ENCODE measurements around the gene TOX2.

The TOX2 gene

DNA sequence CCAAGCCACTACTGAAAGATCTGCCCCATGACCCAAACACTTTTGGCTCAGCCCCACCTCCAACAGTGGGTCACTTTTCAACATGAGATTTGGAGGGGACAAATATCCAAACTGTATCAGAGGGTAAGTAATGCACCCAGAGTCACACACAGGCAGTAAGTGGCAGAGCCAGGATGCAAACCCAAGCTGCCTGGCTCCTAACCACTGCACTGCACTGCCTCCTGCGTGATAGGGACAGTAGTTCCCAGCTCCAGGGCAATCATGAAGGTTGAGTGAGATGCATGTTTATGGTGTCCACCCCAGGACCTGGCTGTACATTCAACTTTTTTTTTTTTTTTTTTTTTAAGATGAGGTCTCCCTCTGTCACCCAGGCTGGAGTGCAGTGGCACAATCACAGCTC, 88.2 kb downstream of the TOX2 start:
- no peak for FAIRE-seq

DNA sequence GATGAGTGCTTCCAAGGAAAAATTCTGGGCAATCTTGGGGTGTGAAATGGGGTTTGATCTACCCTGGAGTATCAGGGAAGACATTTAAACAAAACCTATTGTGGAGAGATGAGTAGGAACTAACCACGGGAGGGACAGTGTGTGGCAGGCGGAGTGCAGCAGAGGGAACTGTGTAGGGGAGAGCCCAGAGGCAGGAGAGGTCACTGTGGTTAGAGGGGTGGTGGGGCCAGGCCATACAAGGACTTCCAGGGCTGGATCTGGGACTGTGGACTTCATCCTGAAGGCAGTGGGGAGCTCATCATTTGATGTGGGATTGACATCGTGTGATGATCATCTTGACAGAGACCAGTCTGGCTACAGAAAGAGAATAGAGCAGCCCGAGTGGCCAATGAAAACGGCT, 89.0 kb downstream of the TOX2 start:
- no peak for FAIRE-seq

DNA sequence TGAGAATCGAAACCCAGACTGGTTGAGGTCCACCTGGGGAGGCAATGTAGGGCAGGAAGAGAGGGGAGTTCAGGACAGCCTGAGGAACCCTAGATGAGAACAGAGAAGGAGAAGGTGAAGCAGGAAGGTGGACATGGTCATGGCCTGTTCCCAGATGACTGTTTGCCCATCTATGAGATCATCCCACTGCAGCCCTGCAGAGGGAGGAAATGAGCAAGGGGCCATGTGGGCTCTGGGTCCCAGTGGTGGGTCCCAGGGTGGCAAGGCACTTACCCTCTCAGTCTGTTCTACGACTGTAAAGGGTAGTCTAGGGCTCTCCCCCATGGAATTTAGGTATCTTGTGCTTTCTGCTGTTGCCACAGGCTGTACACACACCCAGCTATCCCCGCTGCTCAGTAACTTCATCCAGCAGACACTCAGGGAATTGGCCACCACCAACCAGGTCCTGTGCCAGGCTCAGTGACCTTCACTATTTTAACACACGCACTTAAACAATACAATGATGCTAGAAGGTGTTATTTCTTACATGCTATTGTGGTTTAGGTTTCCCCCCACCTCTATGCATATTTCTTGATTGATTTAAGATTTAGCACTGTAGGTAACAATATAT, 89.8 kb downstream of the TOX2 start:
- no peak for FAIRE-seq

DNA sequence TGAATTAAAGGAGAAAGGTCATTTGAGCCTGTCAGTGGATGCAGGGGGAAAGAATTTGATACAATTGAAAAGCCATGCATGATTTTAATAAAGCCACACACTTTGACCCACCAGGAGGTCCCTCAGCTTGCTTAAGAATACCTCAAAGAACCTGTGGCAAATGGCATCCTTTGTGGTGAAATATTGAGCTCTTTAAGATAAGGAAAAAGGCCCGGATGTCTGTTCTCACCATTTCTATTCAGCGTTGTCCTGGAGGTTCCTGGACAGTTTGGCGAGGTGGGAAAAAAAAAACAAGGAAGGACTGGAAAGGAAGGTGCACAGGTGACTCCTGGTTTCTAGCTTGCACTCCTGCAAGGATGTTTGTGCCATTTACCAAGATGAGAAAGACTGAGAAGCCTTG, 91.0 kb downstream of the TOX2 start:
- no peak for FAIRE-seq

DNA sequence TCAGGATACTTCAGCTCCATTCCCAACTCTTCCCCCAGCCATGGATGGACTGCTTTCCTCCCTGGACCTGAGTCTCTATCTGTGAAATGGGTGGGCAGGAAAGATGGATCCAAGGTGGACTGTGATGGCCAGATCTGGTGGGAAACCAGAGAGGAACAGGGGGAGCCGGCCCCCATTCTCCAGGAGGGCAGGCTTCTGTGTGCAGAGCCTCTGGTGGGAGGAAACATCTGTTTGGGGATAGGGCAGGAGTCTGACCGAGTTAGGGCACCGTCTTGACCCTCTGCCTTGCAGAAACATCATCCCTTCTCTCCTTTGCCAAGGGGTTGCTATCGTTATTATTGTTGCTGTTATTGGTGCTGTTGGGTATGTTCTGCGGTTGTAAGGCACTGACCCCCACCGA, 91.5 kb downstream of the TOX2 start:
- no peak for FAIRE-seq

DNA sequence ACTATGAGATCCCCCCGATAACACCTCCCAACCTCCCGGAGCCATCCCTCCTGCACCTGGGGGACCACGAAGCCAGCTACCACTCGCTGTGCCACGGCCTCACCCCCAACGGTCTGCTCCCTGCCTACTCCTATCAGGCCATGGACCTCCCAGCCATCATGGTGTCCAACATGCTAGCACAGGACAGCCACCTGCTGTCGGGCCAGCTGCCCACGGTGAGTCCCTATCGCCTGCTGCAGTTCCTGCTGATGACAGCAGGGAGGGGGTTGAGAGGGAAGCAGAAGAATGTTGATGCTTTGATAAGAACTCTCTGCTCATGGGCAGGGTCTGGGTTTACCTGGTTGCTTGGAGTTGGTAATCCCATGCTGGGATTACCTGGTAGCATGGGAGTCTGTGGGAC, 91.9 kb downstream of the TOX2 start:
- FAIRE-seq = no peak

DNA sequence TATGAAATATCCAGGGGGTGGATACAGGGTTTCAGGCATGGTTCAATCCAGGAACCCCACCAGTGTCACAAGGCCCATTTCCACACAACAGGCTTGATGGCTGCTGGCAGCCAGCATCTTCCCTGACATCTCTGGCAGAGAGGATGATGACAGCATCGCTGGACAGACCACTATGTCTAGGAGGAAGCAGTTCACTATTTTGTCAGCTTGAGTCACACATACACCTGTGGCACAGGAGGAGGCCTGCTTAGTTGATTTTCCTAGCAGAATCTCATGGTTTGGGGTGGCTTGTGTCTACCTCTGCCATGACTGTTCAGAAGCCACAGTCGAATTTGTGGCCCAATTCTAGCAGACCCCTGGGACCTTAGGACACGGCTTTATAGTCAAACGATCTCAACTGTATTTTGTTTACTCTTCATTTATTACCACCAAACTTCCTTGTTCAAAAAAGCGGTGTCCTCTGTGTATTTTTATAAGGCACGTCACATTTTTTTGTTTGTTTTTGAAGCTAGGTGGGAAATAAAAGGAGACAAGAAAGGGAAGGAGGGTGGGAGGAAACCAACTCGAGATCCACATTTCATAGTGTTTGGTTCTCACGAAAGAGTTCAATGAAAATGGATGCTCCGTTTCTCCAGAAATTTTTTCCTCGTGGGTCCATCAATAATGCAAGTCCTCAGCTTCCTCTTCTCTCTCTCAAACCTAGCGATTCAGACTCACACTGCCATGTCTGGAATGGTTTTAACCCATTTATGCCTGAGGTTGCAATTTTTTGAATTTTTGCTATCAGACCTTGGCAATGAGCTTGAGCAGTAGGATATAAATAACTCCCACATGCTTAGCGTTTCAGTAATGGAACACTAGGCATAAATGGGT, 94.4 kb downstream of the TOX2 start:
- FAIRE-seq = no peak

DNA sequence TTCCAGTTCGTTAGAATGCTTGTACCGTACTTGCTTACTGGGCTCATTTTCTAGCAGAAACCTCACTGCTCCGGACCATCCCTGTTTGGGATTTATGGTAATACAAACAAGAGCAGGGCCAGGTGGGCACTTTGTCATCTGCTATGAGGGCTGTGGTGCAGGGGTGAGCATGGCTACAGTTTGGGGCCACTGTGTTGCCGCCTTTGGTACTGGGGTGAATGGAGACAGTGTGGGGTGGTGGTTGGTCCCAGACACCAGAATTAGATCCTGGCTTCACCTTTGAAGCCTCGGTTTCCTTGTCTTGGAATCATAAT, 95.0 kb downstream of the TOX2 start:
- FAIRE-seq = no peak

DNA sequence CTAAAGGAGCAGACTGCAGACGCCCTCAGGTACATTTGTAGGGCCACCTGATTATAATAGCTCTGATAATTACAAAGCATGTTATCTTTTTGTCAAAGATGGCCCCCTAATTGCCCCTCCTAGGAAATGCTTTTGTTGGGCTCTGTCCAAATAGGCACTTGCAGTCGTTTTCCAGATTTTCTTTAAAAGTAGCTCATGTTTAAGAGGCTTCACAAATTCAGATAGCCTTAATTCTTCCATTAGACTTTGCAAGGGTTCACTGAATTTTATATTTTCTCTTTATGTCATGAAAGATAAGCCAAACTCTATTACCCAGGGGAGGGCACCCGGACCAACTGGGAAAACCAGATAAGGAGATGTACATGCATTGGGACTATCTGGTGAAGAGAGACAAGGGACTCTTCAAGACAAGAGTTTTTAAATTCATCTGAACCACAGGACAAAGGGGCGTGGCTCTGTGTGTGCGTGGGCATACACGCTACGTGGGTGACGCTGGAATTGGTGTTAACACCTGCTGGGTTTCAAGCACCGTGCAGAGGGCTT, 95.6 kb downstream of the TOX2 start:
- no peak for FAIRE-seq

DNA sequence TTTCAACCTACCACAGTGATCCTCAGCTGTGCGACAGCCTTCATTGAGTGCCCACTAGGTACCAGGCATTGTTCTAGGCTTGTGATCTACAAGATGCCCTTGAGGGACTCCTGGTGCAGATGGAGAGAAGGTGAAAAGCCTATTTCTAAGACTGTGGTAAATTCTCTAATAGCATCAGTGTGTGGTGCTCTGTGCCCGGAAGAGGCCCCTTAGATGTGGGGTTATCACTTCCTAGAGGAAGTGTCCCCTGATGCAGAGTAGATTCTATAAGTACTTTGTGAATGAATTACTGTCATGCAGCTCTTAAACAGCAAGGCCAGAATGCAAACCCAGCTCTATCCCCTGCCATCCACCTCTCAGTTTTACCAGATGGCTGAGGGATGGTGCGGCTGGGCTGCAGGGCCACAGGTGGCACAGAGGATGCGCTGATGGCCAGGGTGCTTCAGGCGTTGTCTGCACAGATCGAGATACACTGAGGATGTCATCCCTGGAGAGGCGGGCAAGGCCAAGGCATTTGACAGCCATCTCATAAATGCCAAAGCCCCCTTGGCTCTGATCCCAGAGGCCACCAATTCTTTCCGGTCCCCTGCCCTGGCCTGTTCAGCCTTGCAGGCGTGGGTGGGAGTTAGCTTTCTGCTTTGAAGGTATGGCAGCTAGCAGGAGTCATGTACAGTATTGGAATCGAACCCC, 96.7 kb downstream of the TOX2 start:
- no peak for FAIRE-seq

DNA sequence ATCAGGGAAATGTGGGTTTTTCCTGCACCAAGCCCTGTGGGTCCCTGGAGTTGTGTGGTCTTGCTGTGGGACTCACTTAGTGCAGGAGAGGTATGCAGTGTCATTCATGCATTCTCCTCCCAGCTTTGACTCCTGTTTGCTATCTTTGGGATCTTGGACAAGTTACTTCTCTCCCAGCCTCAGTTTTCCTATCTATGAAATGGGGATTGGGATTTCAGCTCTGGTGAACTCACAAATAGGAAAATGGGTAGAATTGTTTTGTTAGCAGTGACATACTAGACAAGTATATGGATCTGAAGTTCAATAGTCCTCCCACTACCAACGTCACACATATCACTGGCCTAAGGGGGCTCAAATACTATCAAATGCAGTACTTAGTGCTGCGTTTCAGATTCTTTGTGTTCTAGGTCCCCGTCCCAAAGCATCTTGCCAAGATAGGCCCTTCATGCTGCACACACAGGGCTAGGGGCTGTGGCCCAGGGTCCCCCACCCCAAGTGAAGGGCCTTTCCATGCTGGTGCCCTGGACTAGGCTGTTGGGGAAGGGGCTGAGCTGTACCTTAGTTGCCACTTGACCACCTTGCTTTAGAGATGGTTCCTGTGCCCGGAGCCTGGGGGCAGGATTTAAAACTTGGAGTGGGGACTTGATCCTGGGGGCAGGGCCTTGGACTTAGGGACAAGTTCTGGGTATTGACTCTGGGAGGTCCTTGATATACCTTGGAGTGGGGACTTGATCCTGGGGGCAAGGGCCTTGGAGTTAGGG, 98.0 kb downstream of the TOX2 start:
- FAIRE-seq = no peak

DNA sequence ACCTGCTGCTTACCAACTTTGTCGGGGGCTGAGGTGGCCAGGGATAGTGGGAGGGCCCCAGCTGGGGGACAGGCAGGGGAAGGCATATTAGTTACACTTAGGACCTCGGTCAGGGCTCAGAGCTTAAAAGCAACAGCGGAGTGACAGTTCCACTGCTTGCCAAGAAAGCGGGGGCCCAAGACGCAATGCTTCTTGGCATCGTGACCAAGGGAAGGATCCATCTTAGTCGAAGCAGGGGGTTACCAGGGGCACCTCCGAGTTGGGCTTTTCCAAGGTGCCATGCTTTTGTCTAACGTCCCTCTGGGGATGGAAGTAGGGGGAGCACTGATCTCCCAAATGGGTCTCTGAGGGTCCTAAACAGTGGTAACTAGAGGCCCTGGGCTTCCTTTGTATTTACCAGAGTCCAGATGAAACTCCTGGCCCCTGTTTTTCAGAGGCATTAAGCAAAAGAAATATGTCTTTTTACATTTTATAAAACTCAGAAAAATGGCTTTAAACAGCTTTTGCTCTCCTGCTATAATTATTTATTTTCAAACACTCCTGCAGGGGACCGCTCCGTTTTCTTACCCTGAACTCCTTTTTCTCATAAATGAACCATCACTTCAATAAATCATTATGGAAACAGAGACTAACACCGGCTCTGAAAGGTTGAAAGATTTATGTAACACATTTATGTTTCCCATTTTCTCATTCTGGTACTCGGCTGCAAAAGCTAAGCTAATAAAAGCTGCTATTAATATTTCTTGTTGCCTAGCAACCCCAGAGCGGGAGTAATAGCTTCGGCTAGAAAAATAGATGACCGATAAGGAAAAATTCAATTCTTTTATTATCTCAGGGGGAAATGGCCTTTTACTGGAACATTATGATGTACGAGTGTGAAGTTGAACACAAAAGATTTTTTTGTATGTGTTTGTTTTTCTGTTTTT, 100.4 kb downstream of the TOX2 start:
- no peak for FAIRE-seq

DNA sequence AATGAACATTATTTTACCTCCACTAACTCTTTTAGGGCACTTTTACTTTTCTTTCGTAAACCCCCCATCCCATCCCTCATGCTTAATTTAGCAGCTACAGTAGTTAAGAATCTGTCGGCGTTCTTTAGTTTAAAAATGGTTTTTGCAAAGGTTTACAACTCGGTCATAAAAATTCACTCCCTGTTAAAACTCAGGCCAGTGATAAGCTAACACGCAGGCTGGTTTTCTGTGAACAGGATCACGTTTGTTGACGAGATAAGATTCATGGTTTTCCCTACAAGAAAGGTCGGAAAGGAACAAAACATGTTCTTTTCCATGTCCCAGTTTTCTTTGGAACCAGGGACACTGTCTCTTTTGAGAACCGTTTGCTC, 101.1 kb downstream of the TOX2 start:
- no peak for FAIRE-seq

DNA sequence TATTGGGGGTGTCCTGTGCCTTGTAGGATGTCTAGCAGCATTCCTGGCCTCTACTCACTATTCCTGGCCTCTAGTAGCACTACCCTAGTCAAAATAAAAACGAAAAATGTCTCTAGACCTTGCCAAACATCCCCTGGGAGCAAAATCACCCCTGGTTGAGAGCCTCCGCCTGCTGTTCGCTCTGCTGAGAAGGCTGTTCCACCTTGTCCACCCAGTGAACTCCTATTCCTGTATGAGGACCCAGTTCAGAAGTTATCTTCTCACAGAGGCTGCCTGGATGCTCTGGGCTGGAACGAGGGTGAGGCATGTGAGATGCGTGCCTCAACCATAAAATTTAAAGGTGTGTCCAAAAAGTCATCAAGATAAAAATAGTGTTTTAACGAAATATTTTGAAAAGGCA, 101.9 kb downstream of the TOX2 start:
- FAIRE-seq = no peak

DNA sequence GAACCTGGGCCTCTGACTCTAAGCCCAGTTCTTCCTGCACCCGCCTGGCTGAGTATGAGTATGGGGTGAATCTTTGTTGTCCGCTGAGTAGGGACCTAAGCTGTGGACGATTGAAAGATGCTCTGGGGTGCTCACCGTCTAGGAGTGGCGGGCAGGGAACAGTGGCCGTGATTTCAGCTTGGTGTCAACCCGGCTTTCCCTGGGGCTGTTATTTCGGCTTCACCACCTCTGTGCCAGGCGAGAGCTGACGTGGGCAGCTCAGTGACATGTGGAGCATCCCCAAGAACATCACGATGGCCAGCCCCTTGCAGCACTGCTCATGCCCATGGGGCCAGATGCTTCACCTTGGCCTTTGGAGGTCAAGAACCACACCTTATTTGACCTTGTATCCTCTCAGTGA, 102.6 kb downstream of the TOX2 start:
- no peak for FAIRE-seq

DNA sequence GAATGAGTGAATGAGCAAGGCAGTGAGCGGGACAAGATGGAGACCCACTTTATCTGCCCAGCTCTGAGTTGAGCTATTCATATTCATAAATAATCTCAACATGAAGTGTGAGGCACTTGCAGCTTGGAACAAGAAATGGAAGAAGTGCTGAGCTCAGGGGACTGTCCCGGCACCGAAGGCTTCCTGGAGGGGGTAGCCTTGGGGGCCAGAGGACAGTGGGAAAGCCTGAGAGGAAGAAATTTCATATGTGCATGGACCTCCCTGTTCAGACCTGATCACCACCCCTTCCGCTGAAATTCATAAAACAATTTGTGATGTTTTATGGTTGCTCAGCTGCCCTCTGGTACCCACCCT, 103.2 kb downstream of the TOX2 start:
- FAIRE-seq = no peak

DNA sequence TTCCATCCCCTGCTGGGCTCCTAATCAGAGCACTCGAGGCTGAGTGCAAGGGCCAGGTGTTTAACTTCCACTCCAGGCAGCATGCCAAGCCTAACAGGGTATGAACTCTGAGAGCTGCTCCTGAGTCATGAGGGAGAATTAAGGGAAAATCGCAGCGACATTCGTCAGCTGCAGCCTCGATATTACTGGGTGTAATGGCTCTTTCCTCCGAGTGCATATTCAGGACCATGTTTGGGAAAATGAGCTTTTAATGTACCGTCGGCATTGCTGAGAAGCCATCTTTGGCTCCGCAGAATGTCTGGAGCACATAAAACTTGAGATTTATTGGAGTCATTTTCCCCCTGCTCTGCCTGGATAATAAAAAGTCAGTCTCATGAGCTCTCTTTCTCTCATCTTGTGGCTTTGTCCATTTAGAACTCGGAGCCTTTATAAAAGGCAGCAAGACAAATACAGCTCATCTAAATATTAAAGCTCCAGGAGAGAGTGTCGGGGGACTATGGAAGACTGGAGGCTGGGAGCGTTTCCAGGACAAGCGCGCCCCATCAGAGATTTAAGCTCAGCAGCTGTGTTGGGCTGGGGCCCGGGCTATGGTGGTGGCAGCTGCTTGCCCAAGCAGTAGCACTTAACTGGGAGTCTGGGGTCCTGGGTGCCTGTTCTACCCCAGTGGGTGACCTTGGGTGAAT, 103.7 kb downstream of the TOX2 start:
- FAIRE-seq = no peak

DNA sequence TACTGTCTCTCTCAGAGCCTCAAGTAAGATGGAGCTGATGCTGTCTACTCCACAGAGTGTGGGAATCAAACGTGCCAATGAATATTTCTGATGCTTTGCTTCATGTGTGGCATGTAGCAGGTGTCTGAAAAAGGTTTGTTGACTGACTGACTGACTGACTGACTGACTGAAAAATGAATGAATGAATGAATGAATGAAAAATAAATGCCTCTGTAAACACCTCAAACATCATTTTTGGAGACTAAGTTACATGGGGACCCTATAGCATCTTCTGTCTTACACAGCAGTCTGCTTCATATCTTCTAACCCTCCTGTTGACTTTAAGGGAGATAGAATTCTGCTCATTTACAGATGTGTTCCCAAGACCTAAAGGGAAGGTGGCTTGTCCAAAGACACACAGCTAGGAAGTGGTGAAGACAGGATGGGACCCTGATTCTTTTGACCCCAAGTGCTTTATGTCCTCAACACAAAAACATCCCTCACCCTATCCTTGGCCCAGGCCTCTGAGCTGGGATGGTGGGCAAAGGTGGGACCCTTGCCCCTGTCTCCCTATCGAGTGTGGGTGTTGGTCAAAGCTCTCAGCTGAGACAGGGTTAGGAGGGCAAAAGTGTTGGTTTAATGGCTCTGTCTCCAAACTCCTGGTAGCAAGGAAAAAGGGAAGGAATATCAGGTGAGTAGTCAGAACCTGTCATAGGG, 104.4 kb downstream of the TOX2 start:
- no peak for FAIRE-seq

DNA sequence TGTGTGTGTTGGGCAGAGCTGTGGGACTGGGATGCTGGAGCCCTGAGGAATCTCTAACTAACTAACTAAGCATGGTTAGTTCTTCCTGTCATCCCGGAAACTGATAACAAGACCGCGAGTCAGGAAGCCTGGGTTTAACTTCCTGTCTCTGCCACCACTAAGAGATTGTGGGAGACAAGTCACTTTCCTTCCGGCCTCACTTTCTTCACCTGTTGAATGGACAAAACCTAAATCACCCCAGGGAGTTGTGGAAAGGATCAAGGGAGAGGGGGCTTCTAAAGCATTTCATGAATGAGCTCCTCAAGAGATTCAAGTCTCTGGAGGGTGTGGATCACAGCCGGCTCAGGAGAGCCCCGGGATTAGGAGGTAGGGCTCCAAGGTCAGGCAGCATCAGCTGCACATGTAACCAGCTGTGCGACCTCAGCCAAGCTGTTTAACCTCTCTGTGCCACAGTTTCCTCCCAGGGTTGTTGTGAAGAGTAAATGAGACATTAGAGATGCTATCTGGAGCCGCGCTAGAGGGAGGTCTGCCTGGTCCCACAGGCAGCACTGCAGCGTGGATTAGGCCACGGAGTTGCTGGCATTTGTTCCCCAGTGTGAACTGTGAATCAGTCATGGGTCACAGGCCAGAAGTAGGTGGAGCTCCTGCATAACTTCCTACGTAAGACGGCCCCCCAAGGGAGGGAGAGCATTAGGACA, 105.1 kb downstream of the TOX2 start:
- no peak for FAIRE-seq

DNA sequence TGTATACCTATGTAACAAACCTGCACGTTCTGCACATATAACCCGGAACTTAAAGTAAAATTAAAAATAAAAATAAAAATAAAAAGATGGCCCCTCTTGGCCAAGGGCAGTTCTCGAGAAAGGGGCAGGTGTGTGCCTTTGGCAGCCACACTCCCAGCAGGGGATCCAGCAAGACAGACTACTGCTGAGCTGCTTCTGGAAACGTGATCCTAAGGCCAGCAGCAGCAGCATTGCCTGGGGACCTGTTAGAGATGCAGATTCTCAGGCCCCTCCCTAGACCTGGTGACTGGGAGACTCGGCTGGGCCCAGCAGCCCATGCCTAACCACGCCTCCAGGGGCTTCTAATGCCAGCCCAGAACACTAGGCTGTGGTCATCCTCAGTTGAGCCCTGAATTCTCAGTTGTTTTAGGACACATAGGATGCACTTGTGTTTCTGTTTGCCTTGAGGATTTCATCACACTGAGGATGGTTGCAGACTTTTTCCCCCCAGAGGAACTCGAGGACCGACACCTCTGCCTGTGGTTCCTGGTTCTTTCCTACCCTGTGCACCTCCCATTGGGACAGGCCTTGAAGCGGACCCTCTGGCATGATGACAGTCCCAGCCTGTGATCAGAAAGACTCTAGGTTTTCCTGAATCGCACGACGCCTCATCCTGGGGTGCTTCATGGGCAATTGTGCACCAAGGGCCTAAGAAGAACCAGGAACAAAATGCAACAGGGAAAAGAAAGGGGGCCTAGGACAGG, 105.9 kb downstream of the TOX2 start:
- no peak for FAIRE-seq

Measured in A204.1 (cell line).